Right lung (tissue), 5 donors: Measurements from ENCODE around the gene CEP112. TPM values are rescaled to one million over a fixed set of nuclear protein-coding genes. Genes with fewer than 3 reads are reported as not detected.
A peak's percentile ranks its signal among the peaks of the same experiment; 100 is the strongest.

Source experiments
- DNase-seq, 2 donors: peaks; one replicate each; pipeline ENCODE4 v3.0.0-alpha.2; 2013
- polyA plus RNA-seq, 5 donors: library from polyadenylated mRNA; unstranded; fragments of 120-200 nt; gene quantifications; one replicate each; pipeline versions ENCODE4 v1.2.1 to v1.2.3, GENCODE V29; 2013; ENCODE audit warnings: inconsistent platforms in 1 of 5, low replicate concordance in 1 of 5; ENCODE audit not compliant: insufficient read length in 5 of 5, insufficient read depth in 1 of 5

The CEP112 gene
- polyA plus RNA-seq, 5 donors = 12.6 to 24.4 (median 20.8) TPM

DNA sequence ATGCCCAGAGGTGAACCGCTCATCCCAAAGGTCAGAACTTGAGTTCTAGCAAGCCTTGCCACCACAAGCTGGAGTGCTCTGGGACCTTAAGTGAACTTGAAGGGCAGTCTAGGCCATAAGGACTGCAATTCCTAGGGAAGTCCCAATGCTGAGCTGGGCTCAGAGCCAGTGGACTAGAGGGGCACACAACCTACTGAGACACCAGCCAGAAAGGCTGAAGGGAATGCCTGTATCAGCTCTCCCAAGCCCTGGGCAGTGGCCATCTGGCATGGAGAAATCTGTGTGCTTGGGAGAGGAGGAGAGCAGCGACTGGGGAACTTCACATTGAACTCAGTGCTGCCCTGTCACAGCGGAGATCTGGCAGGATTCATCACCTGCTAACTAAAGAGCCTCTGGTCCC, 201.3 kb downstream of the CEP112 start:
- no peak for DNase-seq

DNA sequence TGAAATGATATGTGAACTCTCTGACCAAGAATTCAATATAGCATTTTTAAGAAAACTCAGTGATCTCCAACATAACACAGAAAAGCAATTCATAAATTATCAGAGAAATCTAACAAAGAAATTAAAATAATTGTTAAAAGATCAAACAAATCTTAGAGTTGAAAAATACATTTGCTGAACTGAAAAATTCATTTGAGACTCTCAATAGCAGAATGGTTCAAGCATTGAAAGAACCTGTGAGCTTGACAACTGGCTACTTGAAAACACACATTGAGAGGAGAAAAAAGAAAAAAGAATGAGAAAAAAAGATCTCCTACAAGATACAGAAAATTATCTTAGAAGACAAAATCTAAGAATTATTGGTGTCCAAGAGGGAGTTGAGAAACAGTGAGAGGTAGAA, 203.5 kb downstream of the CEP112 start:
- DNase-seq = no peak

GRCh38 chr17:65987988-65988387, 203.9 kb downstream of the CEP112 start:
- no peak for DNase-seq

- DNase-seq = no peak
Measured at GRCh38 chr17:65985571-65985970, 206.4 kb downstream of the CEP112 start.

GRCh38 chr17:65984299-65984698, 207.6 kb downstream of the CEP112 start:
- DNase-seq = no peak

DNA sequence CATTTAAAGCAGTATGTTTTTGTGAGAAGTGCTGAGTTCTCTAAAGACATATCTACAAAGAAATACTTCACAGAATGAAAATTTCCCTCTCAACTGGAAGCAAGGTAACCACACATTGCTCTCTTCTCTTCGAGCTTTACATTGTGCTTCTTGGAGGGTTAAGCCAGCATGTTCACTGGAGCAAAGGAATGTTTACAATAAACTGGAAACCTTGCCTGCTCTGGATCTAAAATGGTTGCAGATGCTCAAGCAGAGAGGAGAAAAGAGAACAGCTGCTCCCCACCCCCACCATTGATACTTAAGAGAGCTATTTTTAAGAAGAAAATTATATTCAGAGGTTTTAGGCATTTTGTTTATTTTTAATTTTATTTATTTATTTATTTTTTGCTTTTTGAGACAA, 213.1 kb downstream of the CEP112 start:
- no peak for DNase-seq

DNA sequence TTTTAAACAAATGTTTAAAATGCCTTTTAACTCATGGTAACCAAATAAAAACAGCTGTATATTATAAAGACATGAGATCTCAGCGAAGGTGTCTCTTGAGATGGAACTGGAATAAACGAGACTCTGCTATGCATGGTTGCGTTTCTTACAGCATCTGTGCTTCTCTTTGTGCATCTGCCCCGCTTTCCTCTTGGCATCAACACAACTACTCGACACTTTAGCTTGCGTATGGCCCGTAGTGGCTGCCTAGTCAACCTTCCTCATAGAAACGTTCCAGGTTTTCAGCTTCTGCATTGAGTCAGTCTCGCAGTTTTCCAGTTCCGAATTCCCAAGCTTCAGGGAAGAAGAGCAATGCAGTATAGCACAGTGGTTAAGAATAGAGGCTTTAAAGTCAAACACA, 214.9 kb downstream of the CEP112 start:
- DNase-seq = no peak

- peak; percentile 13 to 16 for DNase-seq
Measured at GRCh38 chr17:65975878-65976277, 216.1 kb downstream of the CEP112 start.

DNA sequence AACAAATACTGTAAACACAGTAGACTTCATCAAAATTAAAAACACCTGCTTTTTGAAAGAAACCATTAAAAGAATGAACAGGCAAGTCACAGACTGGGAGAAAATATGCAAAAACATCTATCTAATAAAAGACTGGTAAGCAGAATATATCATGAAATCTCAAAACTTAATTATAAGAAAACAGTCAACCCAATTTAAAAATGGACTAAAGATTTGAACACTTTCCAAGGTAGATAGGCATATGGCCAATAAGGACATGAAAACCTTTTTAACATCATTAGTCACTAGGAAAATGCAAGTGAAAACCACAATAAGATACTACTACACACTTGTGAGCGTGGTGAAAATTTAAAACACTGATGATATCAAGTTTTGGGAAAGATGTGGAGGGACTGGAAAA, 218.7 kb downstream of the CEP112 start:
- DNase-seq = no peak

GRCh38 chr17:65967372-65967771, 224.6 kb downstream of the CEP112 start:
- no peak for DNase-seq

- DNase-seq = peak in 1 of 2 donors; percentile 8
Measured at GRCh38 chr17:65966072-65966695, 225.7 kb downstream of the CEP112 start.

GRCh38 chr17:65963179-65963578, 228.8 kb downstream of the CEP112 start:
- no peak for DNase-seq

- no peak for DNase-seq
Measured at GRCh38 chr17:65959630-65960029, 232.3 kb downstream of the CEP112 start.

DNA sequence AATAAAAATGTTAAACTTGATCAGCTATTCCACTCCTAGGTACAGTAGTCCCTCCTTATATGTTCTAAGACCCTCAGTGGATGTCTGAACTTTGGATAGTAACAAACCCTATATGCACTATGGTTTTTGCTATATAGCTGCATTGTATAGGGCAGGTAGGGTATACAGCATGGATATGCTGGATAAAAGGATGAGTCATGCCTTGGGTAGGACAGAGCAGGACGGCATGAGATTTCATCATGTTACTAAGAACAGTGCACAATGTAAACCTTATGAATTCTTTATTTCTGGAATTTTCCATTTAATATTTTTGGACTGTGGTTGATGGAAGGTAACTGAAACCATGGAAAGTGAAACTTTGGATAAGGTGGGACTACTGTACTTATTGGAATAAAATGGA, 235.1 kb downstream of the CEP112 start:
- no peak for DNase-seq

GRCh38 chr17:65954148-65954449, 237.8 kb downstream of the CEP112 start:
- no peak for DNase-seq

DNA sequence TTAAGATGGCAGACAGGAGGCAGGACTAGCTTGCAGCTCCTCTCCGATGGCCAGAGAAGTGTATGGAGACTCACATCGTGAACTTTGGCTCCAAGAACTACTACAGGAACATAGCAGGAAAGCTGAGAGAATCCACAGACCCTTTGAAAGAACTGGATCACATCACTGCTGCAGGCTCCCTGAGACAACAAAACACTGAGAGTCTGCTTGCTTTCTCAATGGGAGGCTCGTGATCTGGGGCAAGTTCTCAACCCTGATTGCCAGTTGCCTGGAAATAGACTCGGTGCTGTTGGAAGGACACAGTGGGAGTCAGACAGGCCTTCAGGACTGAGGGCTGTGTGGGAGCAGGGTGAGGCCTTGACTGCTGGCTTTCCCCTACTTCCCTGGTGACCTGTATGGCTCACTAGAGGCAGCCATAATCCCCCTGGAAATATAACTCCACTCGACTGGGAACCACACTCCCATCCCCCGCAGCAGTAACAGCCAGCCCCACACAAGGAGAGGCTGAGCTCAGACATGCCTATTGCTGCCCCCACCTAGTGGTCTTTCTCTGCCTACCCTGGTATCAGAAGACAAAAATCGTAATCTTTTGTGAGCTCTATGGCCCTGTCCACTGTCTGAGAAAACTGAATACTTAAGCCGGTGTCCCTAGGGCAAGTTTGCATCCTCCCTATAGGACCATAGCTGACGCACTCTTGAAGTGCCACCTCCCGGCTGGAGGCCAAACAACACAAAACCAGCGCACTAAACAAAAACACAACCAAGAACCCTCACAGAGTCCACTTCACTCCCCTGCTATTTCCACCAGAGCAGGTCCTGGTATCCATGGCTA, 238.4 kb downstream of the CEP112 start:
- no peak for DNase-seq

GRCh38 chr17:65952586-65952985, 239.3 kb downstream of the CEP112 start:
- DNase-seq = no peak

DNA sequence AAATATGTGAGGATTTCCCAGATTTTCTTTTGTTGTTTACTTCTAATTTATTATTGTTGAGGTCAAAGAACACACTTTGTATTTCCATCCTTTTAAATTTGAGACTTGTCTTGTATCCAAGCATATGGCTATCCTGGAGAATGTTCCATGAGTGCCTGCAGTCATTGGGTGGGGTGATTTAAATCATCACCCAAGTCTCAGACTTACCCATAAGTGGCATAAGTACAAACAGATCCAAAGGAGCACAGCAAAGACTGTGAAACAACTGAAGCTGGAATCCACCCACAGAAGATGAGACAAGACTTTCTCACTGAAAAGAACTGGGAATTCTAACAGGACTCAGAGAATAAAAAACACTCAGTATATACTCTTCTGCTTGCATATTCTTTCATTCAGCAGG, 239.9 kb downstream of the CEP112 start:
- no peak for DNase-seq

GRCh38 chr17:65947831-65948230, 244.1 kb downstream of the CEP112 start:
- no peak for DNase-seq

DNA sequence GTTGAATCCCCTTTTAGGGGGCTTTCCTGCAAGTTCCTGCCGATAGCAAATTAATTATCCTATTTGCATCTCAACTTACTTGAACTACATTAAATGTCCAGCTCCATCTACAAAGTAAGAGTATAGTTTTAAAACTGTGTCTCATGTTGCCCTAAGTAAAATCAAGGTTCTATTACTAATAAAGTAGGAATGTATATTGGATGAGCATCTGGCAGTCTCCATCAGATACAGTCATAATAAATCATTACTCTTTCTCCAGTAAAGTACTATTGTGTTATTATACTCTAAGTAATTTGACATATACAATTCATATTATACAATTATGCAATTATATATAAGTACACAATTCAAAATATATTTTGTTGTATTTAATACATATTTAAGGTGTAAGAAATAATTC, 249.3 kb downstream of the CEP112 start:
- no peak for DNase-seq

DNA sequence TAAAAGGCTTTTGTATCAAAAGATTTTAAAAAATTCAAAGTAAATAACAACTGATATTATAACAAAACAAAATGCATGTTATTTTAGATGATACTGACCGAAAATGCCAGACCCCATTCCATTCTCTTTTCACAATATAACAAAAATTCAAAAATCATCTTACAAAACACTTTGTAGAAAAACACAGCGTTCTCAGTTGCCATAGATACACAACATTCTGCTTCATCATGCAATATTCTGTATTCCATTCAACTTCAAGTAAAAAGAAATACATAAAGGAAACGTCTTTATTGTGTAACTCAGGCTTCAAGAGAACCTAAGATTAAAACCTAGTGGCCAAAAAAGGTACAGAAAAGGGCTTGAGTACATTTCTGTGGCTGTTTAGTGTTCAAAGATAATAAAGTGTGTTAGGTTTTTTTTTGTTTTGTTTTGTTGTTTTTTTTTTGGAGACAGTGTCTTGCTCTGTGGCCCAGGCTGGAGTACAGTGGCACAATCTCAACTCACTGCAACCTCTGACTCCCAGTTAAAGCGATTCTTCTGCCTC, 250.5 kb downstream of the CEP112 start:
- no peak for DNase-seq

- DNase-seq = no peak
Measured at GRCh38 chr17:65936013-65936412, 255.9 kb downstream of the CEP112 start.

DNA sequence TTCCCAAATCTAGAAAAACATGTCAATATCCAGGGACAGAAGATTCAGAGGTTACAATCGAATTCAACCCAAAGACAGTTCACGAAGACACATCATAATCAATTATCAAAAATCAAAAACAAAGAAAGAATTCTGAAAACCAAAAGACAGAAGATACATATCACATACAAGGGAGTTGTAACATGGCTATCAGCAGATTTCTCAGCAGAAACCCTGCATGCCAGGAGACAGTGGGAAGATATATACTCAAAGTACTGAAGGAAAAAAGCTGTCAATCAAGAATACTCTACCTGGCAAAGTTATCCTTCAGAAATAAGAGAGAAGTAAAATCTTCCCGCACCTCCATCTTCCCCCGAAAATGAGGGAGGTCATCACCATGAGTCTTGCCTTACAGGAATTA, 258.6 kb downstream of the CEP112 start:
- no peak for DNase-seq
